HG03097 (cell line): ENCODE measurements around the gene EXOC3.
"Not testable (repeated sequence)": the region's sequence is repeated elsewhere in the genome, so short reads cannot be mapped to it uniquely, and the experiment has no call there.

ENCODE experiments used
- ATAC-seq: cut with Tn5 transposase; IDR thresholded peaks from one replicate; pipeline ENCODE4 v1.9.1; 2021; ENCODE audit not compliant: unreplicated experiment, low FRiP score

The EXOC3 gene

DNA sequence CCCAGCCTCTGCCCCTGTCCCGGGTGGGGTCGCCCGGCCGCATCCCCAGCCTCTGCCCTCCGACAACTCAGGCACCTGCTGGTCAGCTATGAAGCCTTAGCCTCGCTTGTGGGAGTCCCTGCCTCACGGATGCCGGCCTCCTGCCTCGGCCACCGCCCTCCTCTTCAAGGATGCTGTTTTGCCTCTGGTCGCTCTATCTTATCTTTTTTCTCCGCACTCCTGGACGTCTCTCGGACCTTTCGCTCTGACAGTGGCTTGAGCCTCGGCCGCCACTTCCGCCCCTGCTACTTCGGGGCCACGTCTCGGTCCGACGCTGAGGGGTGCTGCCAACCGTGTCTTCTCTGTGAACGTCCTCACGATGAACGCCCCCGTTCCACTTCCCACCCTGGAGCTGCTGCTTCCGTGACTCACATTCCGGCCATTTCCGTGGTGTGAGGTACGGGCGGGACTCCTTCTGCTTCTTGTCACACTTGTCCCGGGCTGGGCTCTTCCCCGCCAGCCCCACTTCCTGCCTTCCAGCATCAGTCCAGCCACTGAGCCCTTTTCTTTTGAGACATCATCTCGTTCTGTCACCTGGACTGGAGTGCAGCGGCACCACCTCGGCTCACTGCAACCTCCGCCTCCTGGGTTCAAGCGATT, 55.0 kb downstream of the EXOC3 start:
- no peak for ATAC-seq

DNA sequence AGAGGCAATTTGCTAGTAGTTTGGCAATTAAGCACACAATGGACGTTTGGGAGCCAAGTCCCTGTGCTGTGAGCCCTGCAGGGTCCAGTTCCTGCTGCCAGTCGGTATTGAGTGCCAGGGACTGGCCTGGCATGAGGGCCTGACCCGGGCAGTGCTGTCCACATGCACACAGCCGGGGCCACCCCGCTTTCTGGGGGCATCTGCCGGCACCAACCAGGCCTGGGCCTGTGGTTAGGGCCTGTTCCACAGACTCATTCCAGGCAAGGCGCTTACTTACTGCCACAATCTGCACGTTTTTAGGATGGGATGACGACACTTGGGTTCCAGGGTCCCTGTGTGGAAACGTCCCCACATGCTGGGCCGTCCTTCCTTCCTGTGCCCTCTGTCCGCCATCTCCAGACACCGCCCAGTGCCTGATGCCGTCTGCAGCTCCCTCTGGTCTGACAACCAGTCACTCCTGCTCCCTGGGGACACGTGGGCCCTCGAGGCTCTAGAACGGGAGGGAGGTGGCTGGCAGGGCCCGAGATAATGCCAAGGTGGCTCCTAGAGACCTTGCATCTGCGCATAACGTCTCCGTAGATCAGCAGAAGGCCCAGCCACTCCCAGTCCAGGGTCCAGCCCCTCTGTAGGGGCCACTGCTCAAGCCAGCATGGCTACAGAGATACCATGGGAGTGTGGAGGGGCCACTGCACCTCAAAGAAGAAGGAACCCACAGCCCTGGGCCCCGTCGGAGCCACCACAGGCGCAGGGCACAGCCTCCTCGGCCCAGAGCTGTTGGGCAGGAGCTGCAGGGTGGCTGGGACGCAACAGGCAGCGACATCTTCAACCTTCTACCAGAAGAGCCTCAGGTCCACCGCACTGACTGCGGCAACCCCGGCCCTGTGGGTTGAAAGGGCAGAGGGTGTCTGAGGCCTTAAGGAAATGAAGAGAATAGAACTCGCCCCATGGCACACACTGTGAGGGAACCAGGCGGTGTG, 56.5 kb downstream of the EXOC3 start:
- no peak for ATAC-seq

DNA sequence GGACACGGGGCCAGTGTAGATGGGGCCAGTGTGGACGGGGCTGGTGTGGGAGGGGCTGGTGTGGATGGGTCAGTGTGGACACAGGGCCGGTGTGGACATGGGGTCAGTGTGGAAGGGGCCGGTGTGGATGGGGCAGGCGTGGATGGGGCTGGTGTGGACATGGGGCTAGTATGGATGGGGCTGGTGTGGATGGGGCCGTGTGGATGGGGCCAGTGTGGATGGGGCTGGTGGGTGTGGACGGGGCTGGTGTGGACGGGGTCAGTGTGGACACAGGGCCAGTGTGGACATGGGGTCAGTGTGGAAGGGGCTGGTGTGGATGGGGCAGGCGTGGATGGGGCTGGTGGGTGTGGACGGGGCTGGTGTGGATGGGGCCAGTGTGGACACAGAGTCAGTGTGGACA, 57.5 kb downstream of the EXOC3 start:
- ATAC-seq: no peak

DNA sequence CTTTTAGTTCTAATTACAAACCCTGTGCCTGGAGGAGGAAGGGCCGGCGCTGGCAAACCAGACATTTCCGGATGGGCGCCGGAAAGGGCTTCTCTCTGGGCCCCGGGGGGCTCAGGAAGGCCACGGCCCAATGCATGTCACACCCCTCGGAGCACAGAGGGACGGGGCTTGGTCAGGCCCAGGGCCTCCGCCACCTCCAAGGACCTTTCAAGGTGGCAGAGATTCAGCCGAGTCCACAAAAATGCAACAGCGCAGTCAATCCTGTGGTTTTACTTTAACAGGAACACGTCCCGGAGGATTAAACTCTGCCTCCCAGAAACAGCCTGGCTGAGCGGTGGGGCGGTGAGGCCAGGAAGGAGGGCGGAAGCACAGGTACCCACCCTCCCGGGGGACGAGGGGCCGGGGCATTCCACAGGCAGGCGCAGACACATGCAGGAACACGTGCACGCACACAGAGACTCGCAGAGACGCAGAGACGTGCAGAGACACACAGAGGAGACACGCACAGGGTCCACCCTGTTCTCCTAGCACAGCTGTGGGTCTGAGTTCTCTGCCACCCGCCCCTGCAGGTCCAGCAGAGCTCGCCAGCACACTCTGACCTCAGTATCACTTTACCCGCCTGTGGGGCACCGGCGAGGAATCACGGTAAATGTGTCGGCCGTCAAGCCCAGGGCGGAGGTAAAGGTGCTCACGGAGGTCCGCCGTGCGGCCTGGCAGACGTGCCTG, 58.3 kb downstream of the EXOC3 start:
- ATAC-seq: no peak

DNA sequence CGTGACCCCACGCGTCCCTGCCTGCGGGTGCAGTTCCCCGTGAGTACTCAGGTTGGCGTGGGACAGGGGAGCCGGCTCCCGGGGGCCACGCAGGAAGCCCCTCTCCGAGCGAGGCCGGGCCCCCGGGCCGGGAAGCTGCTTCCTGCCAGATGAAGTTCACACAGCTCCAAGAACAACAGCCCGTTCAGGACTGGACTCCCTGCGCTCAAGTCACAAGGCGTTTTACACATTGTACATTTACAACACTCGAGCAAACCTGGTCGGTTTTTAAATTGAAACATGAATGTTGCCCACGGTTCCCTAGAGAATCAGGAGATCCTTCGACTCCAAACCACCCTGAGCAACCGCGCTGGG, 58.8 kb downstream of the EXOC3 start:
- no peak for ATAC-seq

DNA sequence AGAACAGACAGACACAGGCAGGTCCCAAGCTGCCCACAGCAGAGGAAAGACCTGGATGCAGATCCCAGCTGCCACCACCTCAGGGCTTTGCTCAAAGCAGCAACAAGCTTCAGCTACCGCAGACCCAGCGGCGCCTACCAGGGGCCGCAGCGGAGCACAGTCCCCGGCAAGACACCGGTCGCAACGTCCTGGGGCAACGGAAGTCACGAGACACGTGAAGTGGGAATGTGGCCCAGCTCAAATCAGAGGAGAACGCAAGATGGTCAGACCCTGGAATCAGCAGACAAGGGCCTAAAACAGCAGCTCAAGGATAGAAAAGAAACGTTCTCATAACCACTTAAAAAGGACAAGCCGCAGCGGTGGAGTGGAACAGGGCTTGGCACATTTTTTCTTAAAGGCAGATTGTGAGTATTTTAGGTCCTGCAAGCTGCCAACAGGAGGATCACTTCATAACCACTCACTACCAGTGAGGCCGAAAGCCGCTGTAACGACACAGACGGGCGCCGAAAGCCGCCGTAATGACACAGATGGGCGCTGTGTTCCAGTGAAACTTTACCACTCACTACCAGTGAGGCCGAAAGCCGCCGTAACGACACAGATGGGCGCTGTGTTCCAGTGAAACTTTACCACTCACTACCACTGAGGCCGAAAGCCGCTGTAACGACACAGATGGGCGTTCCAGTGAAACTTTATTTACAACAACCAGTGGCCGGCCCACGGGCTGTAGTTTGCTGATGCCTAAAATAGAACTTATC, 59.5 kb downstream of the EXOC3 start:
- no peak for ATAC-seq

DNA sequence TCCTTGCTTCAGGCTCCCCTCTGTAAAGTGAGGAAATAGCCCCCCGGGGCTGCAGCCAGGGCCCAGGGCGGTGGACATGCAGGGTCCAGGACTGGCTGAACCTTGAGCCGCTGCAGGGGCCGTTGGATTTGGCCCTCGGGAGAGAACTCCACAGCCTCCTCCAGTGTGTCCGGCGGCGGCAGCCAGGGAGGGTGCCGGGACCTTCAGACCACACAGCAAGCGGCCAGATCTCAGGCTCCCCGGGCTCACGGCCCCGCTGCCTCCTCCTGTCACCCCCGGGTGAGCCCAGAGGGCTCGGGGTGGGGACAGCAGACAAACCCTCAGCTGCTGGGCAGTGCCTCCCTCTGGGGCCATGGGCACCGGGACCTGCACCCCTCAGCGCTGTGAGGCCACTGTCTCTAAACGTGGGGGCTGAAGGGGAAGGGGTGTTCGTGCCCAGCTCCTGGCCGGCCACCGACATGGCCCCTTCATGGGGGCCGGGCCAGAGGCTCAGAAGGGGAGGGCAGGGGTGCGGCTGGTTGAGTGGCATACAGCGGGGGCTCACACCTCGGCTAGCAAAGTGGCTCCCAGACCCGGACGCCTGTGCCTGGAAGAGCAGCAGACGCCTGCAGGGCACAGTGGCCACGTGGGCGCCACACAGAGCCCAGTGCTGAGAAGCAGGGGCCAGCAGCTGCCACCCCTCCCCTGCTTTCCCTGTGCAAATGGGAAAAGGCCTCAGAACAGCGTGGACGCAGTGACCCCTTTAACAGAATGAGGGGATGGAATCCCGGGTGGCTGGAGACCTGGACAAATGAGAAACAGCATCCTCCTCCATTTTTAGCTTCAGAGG, 61.6 kb downstream of the EXOC3 start:
- ATAC-seq: no peak

DNA sequence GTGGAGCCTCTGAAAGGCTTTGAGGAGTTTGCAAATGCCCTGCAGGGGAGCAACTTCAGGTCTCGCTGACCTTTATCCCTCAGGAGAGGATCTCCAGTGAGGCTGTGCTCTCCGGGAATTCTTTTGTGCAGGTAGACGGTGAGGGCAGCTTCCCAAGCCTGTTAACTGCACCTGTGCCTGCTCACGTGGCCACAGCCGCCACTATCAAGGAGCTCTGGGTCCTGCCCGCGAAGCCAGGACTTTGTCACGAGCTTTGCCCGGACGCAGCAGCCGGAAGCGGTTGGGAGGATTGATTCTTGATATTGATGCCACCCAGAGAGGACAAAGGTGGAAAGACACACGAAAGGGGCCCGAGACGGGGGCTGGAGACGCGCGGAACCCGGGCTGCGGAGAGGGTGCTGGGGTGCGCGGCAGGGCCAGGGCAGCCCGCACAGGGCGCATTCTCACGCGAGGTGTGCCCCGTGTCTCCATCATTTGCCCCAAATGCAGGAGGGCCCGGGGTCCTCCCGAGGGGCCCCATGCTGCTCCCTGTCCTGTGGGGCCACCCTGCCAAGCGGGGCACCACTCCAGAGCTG, 63.1 kb downstream of the EXOC3 start:
- no peak for ATAC-seq

DNA sequence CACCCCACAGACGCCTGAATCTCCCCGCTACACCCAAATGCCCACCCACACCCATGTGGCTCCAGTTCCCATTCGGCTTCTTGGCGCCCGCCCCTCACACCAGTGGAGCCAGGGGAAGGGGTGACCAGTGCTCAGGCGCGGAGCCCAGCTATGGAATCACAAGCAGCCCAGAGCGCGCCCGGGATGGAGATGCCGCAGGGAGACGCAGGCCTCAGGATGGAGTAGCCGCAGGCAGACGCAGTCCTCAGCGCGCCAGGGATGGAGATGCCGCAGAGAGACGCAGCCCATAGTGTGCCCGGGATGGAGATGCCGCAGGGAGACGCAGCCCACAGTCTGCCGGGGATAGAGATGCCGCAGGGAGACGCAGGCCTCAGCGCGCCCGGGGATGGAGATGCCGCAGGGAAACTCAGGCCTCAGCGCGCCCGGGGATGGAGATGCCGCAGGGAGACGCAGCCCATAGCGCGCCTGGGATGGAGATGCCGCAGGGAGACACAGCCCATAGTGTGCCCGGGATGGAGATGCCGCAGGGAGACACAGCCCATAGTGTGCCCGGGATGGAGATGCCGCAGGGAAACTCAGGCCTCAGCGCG, 65.1 kb downstream of the EXOC3 start:
- ATAC-seq: not testable (repeated sequence)

DNA sequence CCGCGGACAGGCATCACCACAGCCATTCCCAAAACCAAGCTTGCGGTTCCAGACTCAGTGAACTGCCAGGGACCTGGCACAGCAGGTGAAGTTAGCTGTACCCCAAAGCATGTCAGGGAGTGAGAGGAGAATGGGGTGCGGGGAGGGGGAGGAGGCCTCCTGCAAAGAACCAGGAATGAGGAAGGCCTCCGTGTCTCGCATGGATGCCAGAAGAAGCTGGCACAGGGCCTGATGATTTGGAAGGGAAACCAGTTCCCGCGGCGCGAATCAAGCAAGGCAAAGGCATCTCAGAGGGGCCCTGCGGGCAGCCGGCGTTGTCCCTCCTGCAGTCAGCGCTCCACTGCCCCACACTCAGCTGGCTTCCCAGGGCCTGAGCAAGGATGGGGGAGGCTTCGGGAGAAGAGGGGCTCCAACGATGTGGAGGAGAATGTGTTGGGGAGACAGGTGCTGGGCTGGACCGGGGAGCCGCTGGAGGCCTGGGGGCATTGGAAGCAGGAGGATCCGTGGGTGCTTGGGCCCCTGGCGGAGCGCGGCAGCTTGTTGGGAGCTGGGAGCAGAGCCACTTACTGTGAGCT, 66.7 kb downstream of the EXOC3 start:
- ATAC-seq: no peak

DNA sequence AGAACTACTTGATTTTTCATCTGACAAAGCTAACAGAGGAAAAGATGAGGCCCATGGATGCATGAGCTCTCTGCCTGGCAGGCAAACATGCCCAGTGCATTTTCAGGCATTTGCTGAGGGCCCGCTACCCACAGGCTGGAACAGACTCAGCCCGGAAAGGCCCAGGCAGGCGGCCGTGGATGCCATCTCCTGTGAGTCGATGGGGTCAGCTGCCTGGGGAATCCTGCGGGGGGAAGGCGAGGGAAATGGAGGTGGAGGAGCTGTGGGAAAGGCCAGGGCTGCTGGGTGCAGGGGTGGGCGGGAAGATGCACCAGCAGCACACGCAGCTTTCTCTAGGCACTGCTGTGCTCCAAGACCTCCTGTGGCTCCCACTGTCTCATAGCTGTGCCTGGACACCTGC, 67.5 kb downstream of the EXOC3 start:
- no peak for ATAC-seq

DNA sequence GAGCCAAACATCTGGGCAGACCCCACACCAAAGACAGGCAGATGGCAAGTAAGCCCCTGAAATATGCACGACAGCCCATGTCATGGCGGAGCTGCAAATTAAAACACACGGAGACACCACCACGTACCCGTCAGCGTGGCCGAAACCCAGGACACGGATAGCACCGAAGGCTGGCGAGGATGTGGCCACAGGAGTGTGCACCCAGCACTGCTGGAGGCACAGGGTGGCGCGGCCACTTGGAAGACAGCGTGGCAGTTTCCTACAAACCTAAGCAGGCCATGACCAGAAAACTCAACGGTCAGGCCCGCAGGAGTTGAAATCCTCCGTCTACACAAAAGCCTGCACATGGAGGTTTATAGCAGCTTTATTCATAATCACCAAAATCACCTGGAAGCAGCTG, 68.5 kb downstream of the EXOC3 start:
- no peak for ATAC-seq

DNA sequence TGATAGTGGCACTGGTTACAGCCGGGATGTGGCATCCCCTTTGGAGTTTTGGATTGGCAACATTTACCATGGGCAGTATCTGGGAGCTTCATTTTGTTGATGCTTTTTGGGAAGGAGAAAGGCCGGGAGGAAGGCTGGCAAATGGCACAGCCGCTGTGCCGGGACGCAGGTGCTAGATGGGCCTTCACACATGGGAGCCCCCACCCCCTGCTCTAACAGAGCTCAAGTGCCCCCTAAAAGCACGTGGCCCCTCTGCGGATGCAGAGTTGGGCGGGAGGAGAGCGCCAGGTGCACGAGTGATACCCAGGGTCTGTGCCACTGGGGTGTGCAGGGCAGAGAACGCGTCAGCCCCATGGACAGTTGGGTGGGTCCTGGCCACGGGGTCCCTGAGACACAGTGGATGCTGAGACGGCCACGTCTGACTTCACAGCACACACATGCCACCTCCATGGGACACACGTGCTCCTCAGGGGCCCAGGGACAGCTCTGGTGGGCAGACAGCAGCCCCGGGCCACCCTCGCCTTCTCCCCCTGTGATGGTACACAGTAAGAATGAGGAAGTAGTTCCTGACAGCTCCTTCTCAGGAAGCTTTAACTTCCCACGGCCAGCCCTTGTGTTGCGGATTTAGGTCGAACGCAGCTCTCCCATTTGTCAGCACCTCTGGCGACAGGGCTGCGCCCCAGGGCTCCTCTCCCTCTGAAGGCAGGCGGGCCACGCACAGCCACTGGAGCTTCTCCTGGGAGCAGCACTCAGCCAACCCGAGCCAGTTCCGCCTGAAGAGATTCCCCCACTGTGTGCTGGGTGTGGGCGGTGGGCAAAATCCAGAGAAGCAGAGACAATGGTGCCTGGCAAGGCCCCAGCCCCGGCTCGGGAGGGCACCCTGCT, 70.5 kb downstream of the EXOC3 start:
- ATAC-seq: no peak

DNA sequence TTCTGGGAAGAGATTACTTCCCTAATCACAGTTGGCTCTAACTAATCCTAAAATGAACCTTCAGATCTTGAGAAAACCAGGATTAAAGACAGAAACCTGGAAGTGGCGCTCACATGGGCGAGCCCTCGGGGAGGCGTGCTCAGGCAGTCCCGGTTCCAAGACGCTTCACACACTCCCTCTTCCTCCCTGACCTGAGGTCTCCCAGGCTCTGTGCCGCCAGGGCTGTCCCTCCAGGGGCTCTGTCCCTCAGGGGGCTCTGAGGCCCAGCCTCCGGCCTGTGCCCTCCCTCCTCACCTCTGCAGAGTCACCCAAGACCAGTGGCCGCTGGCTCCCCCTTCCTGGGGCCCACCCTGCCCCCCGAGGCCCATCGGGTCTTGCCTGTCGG, 71.1 kb downstream of the EXOC3 start:
- ATAC-seq: no peak

DNA sequence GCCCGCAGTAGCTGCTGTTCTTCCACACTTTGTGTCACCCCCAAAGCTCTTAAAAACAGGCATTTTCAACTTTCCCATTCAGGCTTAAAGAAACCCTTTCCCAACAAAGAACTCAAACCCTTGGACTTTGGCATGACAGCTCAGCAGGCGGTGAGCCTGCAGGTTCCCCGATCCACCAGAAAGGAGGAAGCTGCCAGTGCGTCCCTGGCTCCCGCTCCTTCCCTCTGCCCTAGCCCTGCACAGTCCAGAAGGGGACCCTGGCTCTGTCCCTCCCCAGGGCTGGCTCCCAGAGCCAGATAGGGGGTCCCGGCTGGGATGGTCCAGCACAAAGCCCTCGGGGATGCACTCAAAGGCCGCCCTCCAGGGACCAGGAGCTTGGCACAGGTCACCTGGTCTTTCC, 71.7 kb downstream of the EXOC3 start:
- no peak for ATAC-seq

DNA sequence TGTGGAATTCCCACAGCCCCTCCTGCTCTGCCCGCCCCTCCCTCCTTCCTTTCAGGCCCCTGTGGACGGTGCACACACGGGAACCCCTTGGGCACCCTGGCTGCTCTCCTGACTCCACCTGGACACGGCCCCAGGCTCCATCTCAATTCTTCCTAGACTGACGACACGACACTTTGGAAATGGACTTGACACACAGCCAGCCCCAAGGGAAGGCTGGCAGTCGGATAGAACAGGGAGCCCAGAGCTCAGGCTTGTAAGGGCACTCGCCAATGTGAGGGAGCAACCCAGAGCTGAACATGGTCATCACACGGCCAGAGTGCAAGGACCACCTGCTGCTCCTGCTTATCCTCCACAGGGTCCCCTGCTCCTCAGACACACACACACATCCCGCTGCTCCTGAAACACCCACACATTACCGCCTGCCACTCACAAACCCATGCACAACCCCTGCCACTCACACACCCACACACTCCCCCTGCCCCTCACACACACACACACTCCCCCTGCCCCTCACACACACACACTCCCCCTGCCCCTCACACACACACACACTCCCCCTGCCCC, 72.4 kb downstream of the EXOC3 start:
- no peak for ATAC-seq

DNA sequence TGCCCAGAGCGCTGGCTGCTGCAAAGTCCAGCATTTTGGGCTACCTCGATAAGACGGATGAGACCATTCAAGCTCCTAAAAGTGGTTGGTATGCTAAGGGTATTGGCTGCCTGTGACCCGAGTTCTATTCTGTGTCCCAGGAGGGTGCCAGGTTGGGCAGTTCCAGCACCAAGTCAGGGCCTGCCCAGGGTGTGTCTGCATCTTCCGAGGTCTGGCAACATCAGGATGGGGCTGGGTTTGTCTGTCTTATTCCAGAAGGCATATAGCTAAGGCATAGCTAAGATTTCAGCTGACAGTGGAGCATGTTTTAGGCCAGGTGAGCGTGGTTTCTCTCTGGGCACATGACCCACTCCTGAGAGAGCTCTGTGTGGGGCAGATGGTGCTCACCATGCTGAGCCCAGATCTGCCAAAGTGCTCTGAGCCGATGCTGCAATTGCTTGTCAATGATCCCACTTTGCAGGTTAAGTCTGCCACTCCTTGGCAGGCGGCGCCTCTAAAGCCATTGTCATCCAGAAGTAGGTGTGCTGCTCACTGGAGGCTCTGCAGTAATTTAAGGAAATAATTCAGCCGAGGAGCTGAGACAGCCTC, 73.5 kb downstream of the EXOC3 start:
- no peak for ATAC-seq
